Stimulated activated naive CD4-positive, alpha-beta T cell (primary cell): ENCODE measurements around the gene MAPK8.

Source experiments
- DNase-seq, 6 experiments: peaks; one replicate each; lab custom pipeline; 2025; lab: John Stamatoyannopoulos, UW

Gene MAPK8

DNA sequence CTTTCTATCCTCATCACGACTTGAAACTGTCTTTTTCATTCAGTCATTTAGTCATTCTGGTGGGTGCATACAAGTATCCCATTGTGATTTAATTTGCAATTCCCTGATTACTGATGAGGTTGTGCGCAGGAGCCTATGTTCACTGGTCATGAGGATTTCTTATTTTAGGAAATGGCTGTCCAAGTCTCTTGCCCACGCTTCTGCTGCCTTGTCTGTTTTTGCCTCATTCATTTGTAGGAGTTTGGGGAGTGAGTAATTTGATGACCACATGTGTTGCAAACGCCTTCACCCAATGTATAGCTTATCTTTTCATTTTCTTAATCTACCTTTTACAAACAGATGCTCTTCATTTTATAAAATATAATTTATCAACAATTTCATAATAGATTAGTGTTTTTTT lies 171.1 kb downstream of the MAPK8 start:
- DNase-seq, result no peak

DNA sequence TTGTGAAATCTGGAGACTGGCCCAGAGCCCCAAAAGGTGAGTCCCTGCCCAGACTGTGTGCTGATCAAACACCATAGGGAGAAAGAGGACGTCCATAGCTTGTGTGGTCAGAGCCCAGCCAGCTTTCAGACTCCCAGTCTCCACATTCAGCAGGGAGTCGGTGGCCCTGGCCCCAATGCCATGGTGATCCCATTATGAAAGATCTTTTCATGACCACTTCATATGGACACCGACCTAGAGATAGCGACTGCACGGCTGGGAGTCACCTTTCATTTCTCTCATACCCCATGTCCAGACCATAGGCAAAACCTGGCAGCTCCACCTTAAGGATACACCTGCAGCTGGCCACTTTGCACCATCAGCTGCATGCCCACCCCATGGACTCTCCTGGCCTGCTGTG lies 172.0 kb downstream of the MAPK8 start:
- DNase-seq, result no peak

DNA sequence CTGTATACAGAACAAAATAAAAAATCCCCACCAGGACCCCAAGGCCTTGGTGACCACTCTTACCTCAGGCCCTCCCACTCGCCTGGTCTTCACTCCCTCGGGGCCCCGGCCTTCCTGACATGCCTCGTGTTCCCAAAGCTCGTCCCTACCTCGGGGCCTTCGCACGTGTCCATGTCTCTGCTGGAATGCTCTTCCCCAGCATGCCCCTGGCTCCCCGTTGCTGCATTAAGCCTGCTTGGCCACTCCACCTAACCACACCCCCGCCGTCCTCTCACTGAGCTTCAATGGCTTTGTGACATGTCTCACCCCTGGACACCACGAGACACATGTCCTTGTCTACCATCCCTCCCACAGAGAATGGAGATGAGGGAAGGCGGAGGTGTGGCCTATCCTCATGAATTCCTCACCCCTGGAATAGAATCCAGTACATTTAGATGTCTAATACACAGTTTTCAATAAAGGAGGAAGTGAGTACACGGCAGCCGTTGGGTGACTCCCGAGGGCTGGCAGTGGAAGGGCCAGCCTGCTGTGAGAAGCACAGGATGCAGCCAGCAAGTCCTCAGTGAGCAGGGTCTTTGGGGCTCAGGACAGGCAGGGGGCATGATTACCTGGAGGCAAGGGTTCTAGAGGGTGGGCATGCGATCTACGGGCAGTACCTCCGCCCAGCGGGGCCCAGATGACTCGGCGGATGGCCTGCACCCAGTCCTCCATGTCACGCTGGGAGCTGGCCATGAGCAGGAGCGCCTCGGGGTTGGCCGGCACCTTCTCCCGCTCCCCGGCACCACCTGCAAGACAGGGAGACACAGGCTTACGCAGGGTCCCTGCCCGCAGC lies 172.7 kb downstream of the MAPK8 start:
- DNase-seq, result no peak

DNA sequence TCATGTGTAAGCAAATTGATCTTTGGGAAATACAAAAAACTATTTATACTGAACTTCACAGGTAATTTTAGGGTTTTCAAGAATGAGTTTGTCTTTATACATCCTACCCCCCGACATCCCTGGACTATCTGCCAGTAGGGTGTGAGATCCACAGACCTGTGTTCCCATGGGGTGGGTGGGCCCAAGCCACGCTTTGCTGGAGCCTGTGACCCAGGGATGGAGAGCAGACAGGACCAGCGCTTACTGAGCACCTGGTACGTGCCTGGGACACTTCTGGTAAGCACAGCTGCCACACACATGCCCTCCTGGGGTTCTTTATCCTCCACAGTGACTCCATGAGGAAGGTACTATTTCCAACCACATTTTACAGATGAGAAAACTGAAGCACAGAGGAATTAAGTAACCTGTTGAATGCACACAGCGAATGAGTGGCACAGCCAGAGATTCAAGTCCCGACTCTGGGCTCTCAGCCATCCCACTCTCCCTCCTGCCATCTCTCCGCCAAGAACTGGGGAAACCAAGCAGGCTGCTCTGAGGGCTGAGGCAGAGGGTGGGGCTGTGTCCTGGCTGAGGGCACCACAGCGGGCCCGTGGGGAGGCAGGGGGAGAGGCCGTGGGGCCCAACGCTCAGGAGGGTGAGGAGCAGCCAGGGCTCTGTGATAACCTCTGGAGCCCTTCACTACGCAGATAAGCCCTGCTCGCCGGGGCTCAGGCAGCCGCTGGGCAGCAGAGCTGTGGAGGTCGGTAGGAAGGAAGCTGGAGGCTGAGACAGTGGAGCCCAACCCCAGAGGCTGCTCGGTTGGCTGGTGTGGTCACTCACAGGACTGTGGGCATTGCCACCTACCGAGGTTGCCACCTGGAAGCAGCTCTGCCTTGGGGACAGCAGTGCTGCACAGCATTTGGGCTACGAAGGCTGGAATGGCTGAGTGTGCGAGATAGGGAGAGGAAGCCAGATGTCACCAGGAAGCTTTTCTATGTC lies 174.2 kb downstream of the MAPK8 start:
- no peak for DNase-seq

DNA sequence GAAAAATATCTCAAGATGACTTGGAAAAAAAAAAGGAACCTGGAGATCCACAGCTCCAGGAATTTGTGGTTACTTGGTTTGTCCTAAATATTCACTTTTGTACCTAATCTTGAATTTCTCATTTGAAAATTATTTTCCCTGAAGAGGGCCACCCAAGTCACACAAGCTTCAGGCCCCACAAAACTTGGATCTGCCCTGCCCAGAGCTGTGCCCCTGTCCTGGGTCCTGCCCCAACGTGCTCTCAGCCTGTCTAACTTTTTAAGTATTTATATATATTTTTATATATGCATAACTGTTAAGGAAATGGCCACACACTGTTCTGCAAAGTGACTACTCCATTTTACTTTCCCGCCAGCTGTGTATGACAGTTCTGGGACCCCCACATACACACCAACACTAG lies 174.9 kb downstream of the MAPK8 start:
- DNase-seq, result no peak

DNA sequence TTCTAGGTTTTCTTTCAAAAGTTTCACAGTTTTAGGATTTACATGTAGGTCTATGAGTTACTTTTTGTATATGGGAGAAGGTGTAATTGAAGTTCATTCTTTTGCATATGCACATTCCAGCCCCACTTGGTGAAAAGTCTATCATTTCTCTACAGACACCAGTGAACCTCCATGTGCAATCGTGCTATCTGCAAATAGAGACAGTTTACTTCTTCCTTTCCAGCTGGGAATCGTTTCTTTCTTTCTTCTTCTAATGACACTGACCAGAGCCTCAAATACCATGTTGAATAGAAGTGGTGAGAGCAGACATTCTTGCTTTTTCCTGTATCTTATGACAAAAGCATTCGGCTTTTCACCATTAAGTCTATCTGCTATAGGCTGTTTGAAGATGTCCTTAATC lies 175.7 kb downstream of the MAPK8 start:
- no peak for DNase-seq

DNA sequence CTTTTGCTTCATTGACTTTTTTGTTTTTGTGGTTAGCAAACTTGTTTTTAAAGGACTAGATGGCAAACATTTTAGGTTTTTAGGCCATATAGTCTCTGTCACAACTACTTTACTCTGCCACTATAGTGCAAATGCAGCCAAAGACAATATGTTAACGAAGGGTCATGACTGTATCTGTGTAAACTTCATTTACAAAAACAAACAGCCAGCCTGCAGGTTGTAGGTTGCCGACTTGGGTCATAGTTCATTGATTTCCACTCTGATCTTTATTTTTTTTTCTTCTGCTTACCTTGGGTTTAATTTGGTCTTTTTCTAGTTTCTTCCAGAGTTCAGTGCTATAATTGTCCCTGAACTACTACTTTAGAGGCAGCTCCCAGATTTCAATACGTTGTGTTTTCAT lies 178.4 kb downstream of the MAPK8 start:
- DNase-seq, result no peak

DNA sequence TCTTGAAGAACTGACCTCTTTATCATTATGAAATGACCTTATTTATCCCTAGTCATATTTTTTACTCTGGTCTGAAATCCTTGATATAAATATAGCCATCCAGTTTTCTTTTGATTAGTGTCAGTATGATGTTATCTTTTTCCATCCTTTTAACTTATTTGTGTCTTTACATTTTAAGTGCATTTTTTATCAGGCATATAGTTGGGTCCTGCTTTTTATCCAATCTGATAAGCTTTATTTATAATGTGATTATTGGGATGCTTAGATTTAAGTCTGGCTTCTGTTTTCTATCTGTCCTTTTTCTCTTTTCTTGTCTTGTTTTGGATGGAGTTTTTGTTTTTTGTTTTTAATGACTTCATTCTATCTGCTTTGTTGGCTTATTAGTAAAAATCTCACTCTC lies 179.2 kb downstream of the MAPK8 start:
- no peak for DNase-seq

DNA sequence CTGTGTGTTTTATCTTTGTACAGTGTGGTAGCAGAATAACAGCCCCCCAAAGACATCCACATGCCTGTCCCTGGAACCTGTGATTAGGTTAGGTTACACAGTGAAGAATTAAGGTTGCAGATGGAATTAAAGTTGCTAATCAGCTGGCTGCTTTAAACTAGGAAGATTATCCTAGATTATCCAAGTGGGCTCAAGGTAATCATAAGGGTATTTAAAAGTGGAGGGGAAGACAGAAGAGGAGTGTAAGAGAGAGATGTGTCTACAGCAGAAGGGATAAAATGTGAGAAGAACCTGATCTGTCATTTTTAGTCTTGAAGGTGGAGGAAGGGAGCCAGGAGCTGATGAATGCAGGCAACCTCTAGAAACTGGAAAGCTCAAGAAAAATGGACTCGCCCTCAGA lies 180.8 kb downstream of the MAPK8 start:
- no peak for DNase-seq
